Measurements from ENCODE around the gene ZMIZ1. TPM values are rescaled to one million over a fixed set of nuclear protein-coding genes. Genes with fewer than 3 reads are reported as not detected.

The ZMIZ1 gene
- total RNA-seq, 2 experiments from 2014 or later: 14.6 to 15.5 TPM

GRCh38 chr10:79038104-79038840 is 30.5 kb upstream of the ZMIZ1 start:
- H3K36me3 Mint-ChIP-seq (ENCODE audit: low read depth): no peaks in the 10 kb centered on the region
- POLR2A ChIA-PET: no interaction called here
- CTCF ChIA-PET: no interaction called here
- no peak overlapping the region for H3K27ac Mint-ChIP-seq
- no peaks in the 10 kb centered on the region for H3K4me1 ChIP-seq (ENCODE audit: insufficient read depth, low read length)
- no peaks in the 10 kb centered on the region for H3K27me3 ChIP-seq (ENCODE audit: control insufficient read depth in 1 of 2, insufficient read depth in 2 of 2, low read length in 2 of 2)
- no peak for TF ChIP-seq CTCF (IDR thresholded peaks at IDR 0.05)
- H3K9me3 ChIP-seq (ENCODE audit: control insufficient read depth in 1 of 2, insufficient read depth in 1 of 2, low read length in 2 of 2): no peaks in the 10 kb centered on the region
- H3K27me3 Mint-ChIP-seq: no peaks in the 10 kb centered on the region
- intact Hi-C loops (cut with DNase I, micrococcal nuclease): no loop called here
- H3K4me3 ChIP-seq (ENCODE audit: low read length): no peak overlapping the region
- no peak overlapping the region for H3K27ac ChIP-seq (ENCODE audit: low read depth in 1 of 2, low read length in 2 of 2)
- DNase-seq: no peak
- no peaks in the 10 kb centered on the region for H3K36me3 ChIP-seq (ENCODE audit: insufficient read depth, low read length)
- no peak overlapping the region for H3K4me3 Mint-ChIP-seq
- H3K9me3 Mint-ChIP-seq: peaks cover 4% of the 10 kb centered on the region
- peaks cover 24% of the 10 kb centered on the region for H3K4me1 Mint-ChIP-seq (ENCODE audit: low read depth)
- ATAC-seq (ENCODE audit: poor library complexity): no peak

GRCh38 chr10:79038841-79039201 is 29.9 kb upstream of the ZMIZ1 start:
- no peak overlapping the region for H3K27ac Mint-ChIP-seq
- Histone ChIP-seq H3K4me3 (ENCODE audit: low read length) (no peak overlapping the region), H3K27ac (ENCODE audit: low read depth in 1 of 2, low read length in 2 of 2) (no peak overlapping the region), H3K9me3 (ENCODE audit: control insufficient read depth in 1 of 2, insufficient read depth in 1 of 2, low read length in 2 of 2) (no peaks in the 10 kb centered on the region), H3K4me1 (ENCODE audit: insufficient read depth, low read length) (peaks cover 2% of the 10 kb centered on the region), H3K36me3 (ENCODE audit: insufficient read depth, low read length) (no peaks in the 10 kb centered on the region), H3K27me3 (ENCODE audit: control insufficient read depth in 1 of 2, insufficient read depth in 2 of 2, low read length in 2 of 2) (no peaks in the 10 kb centered on the region)
- CTCF ChIA-PET: no interaction called here
- intact Hi-C loops (cut with DNase I, micrococcal nuclease): no loop called here
- no peak for TF ChIP-seq CTCF (IDR thresholded peaks at IDR 0.05)
- POLR2A ChIA-PET: no interaction called here
- no peaks in the 10 kb centered on the region for H3K27me3 Mint-ChIP-seq
- no peaks in the 10 kb centered on the region for H3K36me3 Mint-ChIP-seq (ENCODE audit: low read depth)
- peaks cover 29% of the 10 kb centered on the region for H3K4me1 Mint-ChIP-seq (ENCODE audit: low read depth)
- peaks cover 4% of the 10 kb centered on the region for H3K9me3 Mint-ChIP-seq
- DNase-seq (peak in 1 of 14 experiments; percentile 2), ATAC-seq (ENCODE audit: poor library complexity) (no peak)
- H3K4me3 Mint-ChIP-seq: no peak overlapping the region

- Histone ChIP-seq H3K27me3 (ENCODE audit: control insufficient read depth in 1 of 2, insufficient read depth in 2 of 2, low read length in 2 of 2) (no peaks in the 10 kb centered on the region), H3K4me1 (ENCODE audit: insufficient read depth, low read length) (peaks cover 39% of the 10 kb centered on the region), H3K4me3 (ENCODE audit: low read length) (no peak overlapping the region), H3K36me3 (ENCODE audit: insufficient read depth, low read length) (no peaks in the 10 kb centered on the region), H3K9me3 (ENCODE audit: control insufficient read depth in 1 of 2, insufficient read depth in 1 of 2, low read length in 2 of 2) (no peaks in the 10 kb centered on the region), H3K27ac (ENCODE audit: low read depth in 1 of 2, low read length in 2 of 2) (no peak overlapping the region)
- H3K36me3 Mint-ChIP-seq (ENCODE audit: low read depth): no peaks in the 10 kb centered on the region
- intact Hi-C loops (cut with DNase I, micrococcal nuclease): no loop called here
- DNase-seq (no peak), ATAC-seq (ENCODE audit: poor library complexity) (no peak)
- peaks cover 4% of the 10 kb centered on the region for H3K9me3 Mint-ChIP-seq
- no peaks in the 10 kb centered on the region for H3K27me3 Mint-ChIP-seq
- no peak overlapping the region for H3K4me3 Mint-ChIP-seq
- peaks cover 66% of the 10 kb centered on the region for H3K4me1 Mint-ChIP-seq (ENCODE audit: low read depth)
- peak overlapping the region; percentile 50 for H3K27ac Mint-ChIP-seq
- CTCF ChIA-PET: no interaction called here
- TF ChIP-seq CTCF (IDR thresholded peaks at IDR 0.05): no peak
- POLR2A ChIA-PET: interaction anchor here (0.6 kb wide), 1 partner anchor 284 kb away, joined by 3 read pairs; no protein-coding TSS in a partner anchor
These were observed 25.9 kb upstream of the ZMIZ1 start for GRCh38 chr10:79042639-79043411.

Measured in CD4-positive, alpha-beta T cell (primary cell).